ENCODE results near the gene DENND2A.
A peak's percentile ranks its signal among the peaks of the same experiment; 100 is the strongest.
"Not testable (repeated sequence)": the region's sequence is repeated elsewhere in the genome, so short reads cannot be mapped to it uniquely, and the experiment has no call there.

The DENND2A gene

DNA sequence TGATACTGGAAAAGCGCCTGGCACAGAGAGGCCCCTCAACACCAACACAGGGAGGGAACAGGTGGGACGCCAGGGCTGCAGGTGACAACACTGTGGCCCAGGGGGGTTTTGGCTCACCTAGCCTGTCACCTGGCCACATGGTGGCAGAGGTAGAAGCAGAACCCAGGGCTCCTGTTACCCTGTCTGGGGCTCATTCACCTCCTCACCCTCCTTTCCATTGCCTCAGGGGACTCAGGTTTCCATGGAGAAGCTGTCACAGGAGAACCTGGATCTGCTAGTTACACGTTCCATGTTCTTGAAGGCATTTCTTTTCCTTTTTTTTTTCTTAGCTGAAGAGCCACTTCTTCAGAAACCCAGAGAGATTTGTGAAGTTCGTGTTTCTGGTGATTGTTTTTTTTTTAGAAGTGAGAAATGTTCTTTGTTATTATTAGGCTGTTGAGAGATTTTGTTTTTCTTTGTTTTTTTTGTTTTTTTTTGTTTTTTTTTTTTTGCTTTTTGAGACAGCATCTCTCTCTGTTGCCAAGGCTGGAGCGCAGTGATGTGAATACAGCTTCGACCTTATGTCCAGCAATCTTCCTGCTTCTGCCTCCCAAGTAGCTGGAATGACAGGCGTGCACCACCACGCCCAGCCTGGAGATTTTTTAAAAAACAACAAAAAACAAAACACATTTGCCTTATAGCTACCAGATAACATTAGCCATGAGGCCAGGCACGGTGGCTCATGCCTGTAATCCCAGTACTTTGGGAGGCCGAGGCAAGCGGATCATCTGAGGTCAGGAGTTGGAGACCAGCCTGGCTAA, 16.0 kb downstream of the DENND2A start:
- no peak overlapping the region for H3K4me3 ChIP-seq

GRCh38 chr7:140623980-140624379, 16.6 kb downstream of the DENND2A start:
- H3K27ac ChIP-seq: no peak overlapping the region
- H3K4me3 ChIP-seq: no peak overlapping the region

More for the DNA sequence above, 16.0 kb downstream of the DENND2A start:
- no peak overlapping the region for H3K27ac ChIP-seq

GRCh38 chr7:140621401-140622021, 19.1 kb downstream of the DENND2A start:
- peak overlapping the region in 1 of 21 experiments; percentile 69 for H3K27ac ChIP-seq
- no peak overlapping the region for H3K4me3 ChIP-seq

- not testable (repeated sequence) for H3K27ac ChIP-seq, H3K4me3 ChIP-seq
Observed at GRCh38 chr7:140619915-140620510, 20.6 kb downstream of the DENND2A start.

GRCh38 chr7:140619176-140619575, 21.4 kb downstream of the DENND2A start:
- H3K27ac ChIP-seq: no peak overlapping the region
- H3K4me3 ChIP-seq: no peak overlapping the region

DNA sequence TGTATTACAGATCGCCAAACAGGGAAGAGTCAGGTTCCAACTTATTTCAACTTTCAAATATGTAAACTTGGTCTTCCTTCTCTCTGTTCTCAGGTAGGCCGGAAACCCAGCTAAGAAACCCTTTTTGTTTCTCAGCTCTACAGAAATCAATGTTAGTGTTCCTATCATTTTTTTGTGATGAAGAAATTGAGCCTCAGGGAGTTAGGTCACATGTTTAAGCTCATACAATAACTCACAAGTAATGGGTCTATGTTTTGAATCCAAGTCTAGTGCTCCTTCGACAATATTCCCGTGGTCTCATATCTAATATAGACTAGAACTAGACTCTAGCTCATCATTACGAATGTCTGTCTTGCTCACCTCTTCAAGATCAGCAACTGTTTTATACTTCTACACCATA, 22.3 kb downstream of the DENND2A start:
- H3K4me3 ChIP-seq: no peak overlapping the region
- H3K27ac ChIP-seq: no peak overlapping the region

DNA sequence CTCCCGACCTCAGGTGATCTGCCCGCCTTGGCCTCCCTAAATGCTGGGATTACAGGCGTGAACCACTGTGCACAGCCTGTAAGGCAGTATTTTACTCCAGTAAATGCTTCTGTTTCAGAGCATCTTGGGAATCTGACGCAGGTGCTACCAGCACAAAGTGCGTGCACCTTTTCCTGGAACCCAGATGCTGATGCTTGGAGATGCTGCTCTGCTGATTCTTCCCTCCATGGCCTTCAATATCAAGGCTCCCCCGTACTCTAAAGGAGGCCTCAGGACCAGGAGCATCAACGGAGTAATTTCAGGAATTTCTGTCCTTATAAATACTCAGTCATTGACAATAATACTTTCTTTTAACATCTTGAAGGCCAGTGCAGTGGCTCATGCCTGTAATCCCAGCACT, 23.5 kb downstream of the DENND2A start:
- Histone ChIP-seq H3K27ac (no peak overlapping the region), H3K4me3 (no peak overlapping the region)

DNA sequence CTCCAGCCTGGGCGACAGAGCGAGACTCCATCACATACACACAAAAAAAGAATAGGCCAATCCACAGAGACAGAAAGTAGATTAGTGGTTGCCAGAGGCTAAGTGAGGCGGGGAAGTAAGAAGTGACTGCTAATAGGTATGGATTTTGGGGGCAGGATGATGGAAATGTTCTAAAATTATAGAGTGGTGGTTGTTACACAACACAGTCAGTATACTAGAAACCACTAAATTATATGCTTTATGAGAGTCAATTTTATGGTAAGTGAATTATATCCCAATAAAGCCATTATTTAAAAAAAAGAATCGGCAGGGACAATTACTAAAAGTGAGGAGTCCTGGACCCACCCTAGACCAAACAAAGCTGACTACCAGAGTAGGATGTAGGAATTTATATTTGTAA, 24.3 kb downstream of the DENND2A start:
- Histone ChIP-seq H3K4me3 (no peak overlapping the region), H3K27ac (no peak overlapping the region)

GRCh38 chr7:140611641-140612040, 29.0 kb downstream of the DENND2A start:
- H3K27ac ChIP-seq: no peak overlapping the region

GRCh38 chr7:140610204-140611165, 30.1 kb downstream of the DENND2A start:
- H3K27ac ChIP-seq: peak overlapping the region in 2 of 21 experiments; percentile 61 to 69
- no peak overlapping the region for H3K4me3 ChIP-seq

More at GRCh38 chr7:140611641-140612040, 29.0 kb downstream of the DENND2A start:
- no peak overlapping the region for H3K4me3 ChIP-seq

GRCh38 chr7:140609646-140610045, 31.0 kb downstream of the DENND2A start:
- no peak overlapping the region for H3K4me3 ChIP-seq
- H3K27ac ChIP-seq: no peak overlapping the region

- peak overlapping the region in 6 of 21 experiments; percentile 12 to 64 (median 54) for H3K27ac ChIP-seq
Observed at GRCh38 chr7:140607441-140607989, 33.1 kb downstream of the DENND2A start.

GRCh38 chr7:140605337-140605736, 35.3 kb downstream of the DENND2A start:
- Histone ChIP-seq H3K27ac (peak overlapping the region in 2 of 21 experiments; percentile 3 to 29), H3K4me3 (no peak overlapping the region)

More at GRCh38 chr7:140607441-140607989, 33.1 kb downstream of the DENND2A start:
- no peak overlapping the region for H3K4me3 ChIP-seq

- Histone ChIP-seq H3K4me3 (no peak overlapping the region), H3K27ac (no peak overlapping the region)
Observed at GRCh38 chr7:140604760-140605159, 35.9 kb downstream of the DENND2A start.

GRCh38 chr7:140604076-140604475, 36.5 kb downstream of the DENND2A start:
- H3K27ac ChIP-seq: peak overlapping the region in 1 of 21 experiments; percentile 18

GRCh38 chr7:140601566-140602174, 38.9 kb downstream of the DENND2A start:
- Histone ChIP-seq H3K27ac (no peak overlapping the region), H3K4me3 (no peak overlapping the region)

More at GRCh38 chr7:140604076-140604475, 36.5 kb downstream of the DENND2A start:
- no peak overlapping the region for H3K4me3 ChIP-seq

GRCh38 chr7:140600341-140600740, 40.3 kb downstream of the DENND2A start:
- no peak overlapping the region for H3K27ac ChIP-seq

GRCh38 chr7:140597428-140597949, 43.1 kb downstream of the DENND2A start:
- no peak overlapping the region for H3K27ac ChIP-seq
- no peak overlapping the region for H3K4me3 ChIP-seq

More at GRCh38 chr7:140600341-140600740, 40.3 kb downstream of the DENND2A start:
- no peak overlapping the region for H3K4me3 ChIP-seq

All from skin epidermis (tissue), 12 donors.